HepG2 (cell line): Measurements from ENCODE around the gene LBX2. TPM values are rescaled to one million over a fixed set of nuclear protein-coding genes. Genes with fewer than 3 reads are reported as not detected.

Experiments used
- AGO1 ChIP-seq: fragments of 200-400 bp; formaldehyde crosslinking; IDR thresholded peaks from 2 replicates; pipeline ENCODE4 v1.6.1; 2017; ENCODE audit warnings: mild to moderate bottlenecking, low read depth, low read length, moderate library complexity; ENCODE audit not compliant: poor library complexity, severe bottlenecking
- BRD4 ChIP-seq: sonication (generic); formaldehyde crosslinking; IDR thresholded peaks from 2 replicates; pipeline ENCODE4 v1.4.0; 2020; ENCODE audit warnings: missing genetic modification reagents
- CAMTA2 ChIP-seq: sonication (generic); formaldehyde crosslinking; IDR thresholded peaks from 2 replicates; pipeline ENCODE4 v1.4.0; 2020; ENCODE audit warnings: mild to moderate bottlenecking, missing genetic modification reagents, borderline replicate concordance
- DZIP1 ChIP-seq: sonication (generic); formaldehyde crosslinking; IDR thresholded peaks from 2 replicates; pipeline ENCODE4 v1.5.0; 2020; ENCODE audit warnings: mild to moderate bottlenecking, missing genetic modification reagents
- GABPB1 ChIP-seq: IDR thresholded peaks from 2 replicates; pipeline ENCODE4 v1.6.1; 2016; ENCODE audit warnings: mild to moderate bottlenecking, missing genetic modification reagents, moderate library complexity, missing compliant biosample characterization
- GATAD2A ChIP-seq: IDR thresholded peaks from 2 replicates; pipeline ENCODE4 v1.6.1; 2016
- HES4 ChIP-seq: sonication (generic); formaldehyde crosslinking; IDR thresholded peaks from 2 replicates; pipeline ENCODE4 v1.9.0; 2021; ENCODE audit warnings: mild to moderate bottlenecking, missing genetic modification reagents, borderline replicate concordance
- MAX ChIP-seq: IDR thresholded peaks from 2 replicates; pipeline ENCODE4 v1.6.1; 2012; ENCODE audit warnings: inconsistent platforms
- MIXL1 ChIP-seq: IDR thresholded peaks from 2 replicates; pipeline ENCODE4 v1.6.1; 2016
- REST ChIP-seq, 2 experiments: IDR thresholded peaks; 2 replicates each; pipeline ENCODE4 v1.6.1; 2011 to 2012; ENCODE audit warnings: low read length in 2 of 2, borderline replicate concordance in 1 of 2, low read depth in 1 of 2, mild to moderate bottlenecking in 1 of 2, moderate library complexity in 1 of 2
- RXRA ChIP-seq: sonication (generic); formaldehyde crosslinking; IDR thresholded peaks from 2 replicates; pipeline ENCODE4 v1.5.1; 2020; ENCODE audit warnings: missing genetic modification reagents
- TAF1 ChIP-seq: sonication (generic); formaldehyde crosslinking; IDR thresholded peaks from 2 replicates; pipeline ENCODE4 v1.4.0; 2020; ENCODE audit warnings: missing genetic modification reagents
- TERF1 ChIP-seq: sonication (generic); formaldehyde crosslinking; IDR thresholded peaks from 2 replicates; pipeline ENCODE4 v1.8.0; 2022; ENCODE audit warnings: mild to moderate bottlenecking, missing genetic modification reagents, moderate library complexity
- THAP11 ChIP-seq: IDR thresholded peaks from 2 replicates; pipeline ENCODE4 v1.6.1; 2016; ENCODE audit warnings: missing biosample characterization, missing genetic modification reagents
- ZNF138 ChIP-seq: sonication (generic); formaldehyde crosslinking; IDR thresholded peaks from 2 replicates; pipeline ENCODE4 v1.5.0; 2020; ENCODE audit warnings: mild to moderate bottlenecking, low read depth, missing genetic modification reagents
- ZNF18 ChIP-seq: sonication (generic); formaldehyde crosslinking; IDR thresholded peaks from 2 replicates; pipeline ENCODE4 v1.8.0; 2022; ENCODE audit warnings: mild to moderate bottlenecking, missing genetic modification reagents; ENCODE audit not compliant: insufficient replicate concordance
- ZNF282 ChIP-seq: fragments of 450-650 bp; IDR thresholded peaks from 2 replicates; pipeline ENCODE4 v1.6.1; 2018; ENCODE audit not compliant: partially characterized antibody
- ZNF768 ChIP-seq: sonication (generic); formaldehyde crosslinking; IDR thresholded peaks from 2 replicates; pipeline ENCODE4 v1.4.0; 2020; ENCODE audit warnings: missing genetic modification reagents
- ZNF891 ChIP-seq: sonication (generic); formaldehyde crosslinking; IDR thresholded peaks from 2 replicates; pipeline ENCODE4 v1.5.0; 2020; ENCODE audit warnings: mild to moderate bottlenecking, missing genetic modification reagents
- ZSCAN21 ChIP-seq: sonication (generic); formaldehyde crosslinking; IDR thresholded peaks from 2 replicates; pipeline ENCODE4 v1.8.0; 2022; ENCODE audit warnings: mild to moderate bottlenecking, missing genetic modification reagents, moderate library complexity, borderline replicate concordance
- polyA plus RNA-seq, 8 experiments: library from polyadenylated mRNA; depleted of rRNA in 3 of 8; stranded (reverse) in 7 of 8; unstranded in 1 of 8; fragments of >200 nt; fragmentation: Illumina TruSeq in 4 of 8; extraction: Trizol in 4 of 8; gene quantifications; 2 replicates each; pipeline versions ENCODE4 v1.2.1 to v1.2.3, GENCODE V29; 2011 to 2016; ENCODE audit warnings: low read depth in 4 of 8, missing spikeins in 1 of 8, mixed read lengths in 1 of 8; ENCODE audit not compliant: insufficient read depth in 1 of 8
- total RNA-seq, 5 experiments: library from RNA; depleted of rRNA; stranded (reverse); fragments of >200 nt; fragmentation: Illumina TruSeq; extraction: Trizol; gene quantifications; 2 replicates each; pipeline ENCODE4 v1.2.3, GENCODE V29; 2016; ENCODE audit warnings: low read depth in 1 of 5

LBX2 gene
- total and polyA plus RNA-seq, 2 of the 13 experiments (the other 11 are each of a cell fraction or from before 2014, with no cell fraction given), result 6.4 to 8.1 TPM

GRCh38 chr2:74458132-74458937 is 41.1 kb downstream of the LBX2 start, which contains the start of gene WBP1 (continued):
- TF ChIP-seq DZIP1 (no peak), ZNF282 (no peak), HES4 (CRISPR knock-in tag) (no peak), RXRA (CRISPR knock-in tag) (0 out of 2 replicates have a peak, but pooled peaks have one; percentile 21), TERF1 (CRISPR knock-in tag) (no peak), AGO1 (peak; percentile 95), CAMTA2 (CRISPR knock-in tag) (no peak), ZNF891 (CRISPR knock-in tag) (no peak), THAP11 (peak; percentile 65), GABPB1 (CRISPR knock-in tag) (peak; percentile 83), ZSCAN21 (0 out of 2 replicates have a peak, but pooled peaks have one; percentile 29), GATAD2A (CRISPR knock-in tag) (0 out of 2 replicates have a peak, but pooled peaks have one; percentile 2), MIXL1 (0 out of 2 replicates have a peak, but pooled peaks have one; percentile 35), ZNF138 (CRISPR knock-in tag) (no peak), BRD4 (no peak), REST (IDR thresholded peaks at IDR 0.05; ENCODE audit: borderline replicate concordance in 1 of 2, low read depth in 1 of 2, low read length in 2 of 2) (no peak), TAF1 (peak; percentile 52; the same call in 1 of the 2 replicates), ZNF768 (CRISPR knock-in tag) (peak; percentile 22; the same call in 1 of the 2 replicates), MAX (peak; percentile 60), ZNF18 (no peak)
